PC-3 (cell line): ENCODE data around the gene TCF3. TPM values are rescaled to one million over a fixed set of nuclear protein-coding genes. Genes with fewer than 3 reads are reported as not detected.

Experiments
- ATAC-seq: fragments of 200-7000 bp; cut with Tn5 transposase; 2 replicates; pipeline ENCODE4 v1.9.1; 2020; ENCODE audit warnings: mild to moderate bottlenecking, moderate library complexity
- BruUV-seq: library from RNA; stranded (reverse); fragments of 400-500 nt; replicated peaks from 2 replicates; lab custom pipeline; 2021; lab: Mats Ljungman, UMichigan
- CTCF ChIA-PET: fragments of 300-600 bp; sonication (Branson Sonifier 250); formaldehyde crosslinking; loops from one replicate; lab custom pipeline; 2022; ENCODE audit warnings: antibody characterized with exemption; lab: Charles Lee
- POLR2A ChIA-PET: fragments of 300-600 bp; sonication (Branson Sonifier 250); formaldehyde crosslinking; loops from one replicate; lab custom pipeline; 2022; ENCODE audit warnings: antibody characterized with exemption; ENCODE audit not compliant: unreplicated experiment; lab: Charles Lee
- DNase-seq: peaks from one replicate; pipeline ENCODE4 v3.0.0-alpha.2; 2015
- H2AFZ ChIP-seq: fragments of 300-600 bp; sonication (generic); 2 replicates; pipeline ENCODE4 v1.6.0; 2016; ENCODE audit warnings: antibody characterized with exemption, low read length
- H3F3A ChIP-seq: fragments of 300-600 bp; sonication (generic); one replicate; pipeline ENCODE4 v1.6.0; 2017; ENCODE audit warnings: antibody characterized with exemption, low read length, control low read depth, mild to moderate bottlenecking; ENCODE audit not compliant: unreplicated experiment
- H3K27ac ChIP-seq: fragments of 300-600 bp; sonication (generic); 2 replicates; pipeline ENCODE4 v1.5.1; 2016; ENCODE audit warnings: mild to moderate bottlenecking, low read length
- H3K27me3 ChIP-seq: fragments of 300-600 bp; sonication (generic); 2 replicates; pipeline ENCODE4 v1.6.1; 2016; ENCODE audit warnings: low read length, mixed read lengths
- H3K36me3 ChIP-seq: fragments of 300-600 bp; sonication (generic); 2 replicates; pipeline ENCODE4 v1.6.1; 2016; ENCODE audit warnings: low read depth, mixed run types, low read length, mixed read lengths
- H3K4me1 ChIP-seq: fragments of 300-600 bp; sonication (generic); 2 replicates; pipeline ENCODE4 v1.5.1; 2016; ENCODE audit warnings: low read length; ENCODE audit not compliant: insufficient read depth
- H3K4me2 ChIP-seq: fragments of 300-600 bp; sonication (generic); 2 replicates; pipeline ENCODE4 v1.6.0; 2016; ENCODE audit warnings: low read length
- H3K4me3 ChIP-seq: fragments of 300-600 bp; sonication (generic); 2 replicates; pipeline ENCODE4 v1.5.1; 2016; ENCODE audit warnings: mild to moderate bottlenecking, low read length, mixed read lengths
- H3K79me2 ChIP-seq: fragments of 300-600 bp; sonication (generic); 2 replicates; pipeline ENCODE4 v1.6.1; 2017; ENCODE audit warnings: low read length, mixed read lengths
- H3K9ac ChIP-seq: fragments of 300-600 bp; sonication (generic); 2 replicates; pipeline ENCODE4 v1.6.0; 2016; ENCODE audit warnings: mild to moderate bottlenecking, low read length
- H3K9me2 ChIP-seq: fragments of 300-600 bp; sonication (generic); replicated peaks from 2 replicates; pipeline ENCODE4 v1.6.1; 2016; ENCODE audit warnings: mixed run types, low read length, mixed read lengths
- H3K9me3 ChIP-seq: fragments of 300-600 bp; sonication (generic); 2 replicates; pipeline ENCODE4 v1.6.1; 2016; ENCODE audit warnings: low read length, mixed read lengths
- H4K20me1 ChIP-seq: fragments of 300-600 bp; sonication (generic); 2 replicates; pipeline ENCODE4 v1.6.1; 2016; ENCODE audit warnings: low read length, mixed read lengths
- CTCF ChIP-seq: fragments of 300-600 bp; sonication (generic); conservative IDR thresholded peaks from 2 replicates; pipeline ENCODE4 v1.5.1; 2017; ENCODE audit warnings: antibody characterized with exemption, low read depth, mild to moderate bottlenecking, low read length
- EZH2 ChIP-seq: fragments of 300-600 bp; sonication (generic); IDR thresholded peaks from one replicate; pipeline ENCODE4 v1.6.1; 2017; ENCODE audit warnings: antibody characterized with exemption, mild to moderate bottlenecking, low read length; ENCODE audit not compliant: unreplicated experiment
- EZH2phosphoT487 ChIP-seq: fragments of 300-600 bp; sonication (generic); IDR thresholded peaks from 2 replicates; pipeline ENCODE4 v1.6.1; 2018; ENCODE audit warnings: mild to moderate bottlenecking, antibody characterized with exemption, low read length, borderline replicate concordance
- intact Hi-C: fragments of 100-400 bp; cut with micrococcal nuclease; formaldehyde crosslinking; loops from 2 replicates; pipeline ENCODE4 v1.9.0; 2023
- total RNA-seq: library from RNA; depleted of rRNA; stranded (reverse); fragments of >200 nt; gene quantifications from 2 replicates; pipeline ENCODE4 v1.2.3, GENCODE V29; 2014

TCF3 gene
- total RNA-seq, 1 experiment from 2014 or later, result 147 TPM

- ChIA-PET POLR2A (no interaction called here), CTCF (no interaction called here)
- intact Hi-C loops, result no loop called here
- Histone ChIP-seq H3F3A (no peaks in the 10 kb centered on the region), H3K36me3 (no peaks in the 10 kb centered on the region; the same call in 1 of the 2 replicates), H3K4me3 (no peak overlapping the region), H3K9ac (no peak overlapping the region), H3K9me3 (no peaks in the 10 kb centered on the region), H3K9me2 (no peaks in the 10 kb centered on the region), H3K4me2 (no peak overlapping the region), H4K20me1 (no peaks in the 10 kb centered on the region), H3K27me3 (no peaks in the 10 kb centered on the region), H3K27ac (no peak overlapping the region), H2AFZ (no peak overlapping the region), H3K79me2 (no peaks in the 10 kb centered on the region), H3K4me1 (peaks cover 8% of the 10 kb centered on the region)
- no peak for DNase-seq
- no TSS peak for BruUV-seq
- no peak for TF ChIP-seq EZH2phosphoT487
- TF ChIP-seq CTCF, result no peak
- no peak for TF ChIP-seq EZH2
- ATAC-seq, result no peak
Observed at GRCh38 chr19:1613146-1613545, 39.3 kb downstream of the TCF3 start.

GRCh38 chr19:1612114-1613086 is 40.0 kb downstream of the TCF3 start:
- H3K4me3 ChIP-seq, result no peak overlapping the region
- ChIA-PET POLR2A (no interaction called here), CTCF (no interaction called here)
- H3K79me2 ChIP-seq, result no peaks in the 10 kb centered on the region
- intact Hi-C loops, result no loop called here
- H3K27me3 ChIP-seq, result no peaks in the 10 kb centered on the region
- ATAC-seq (no peak), DNase-seq (no peak)
- BruUV-seq, result no TSS peak
- no peaks in the 10 kb centered on the region; the same call in 1 of the 2 replicates for H3K36me3 ChIP-seq
- H3K4me2 ChIP-seq, result no peak overlapping the region
- TF ChIP-seq EZH2, result no peak
- TF ChIP-seq CTCF, result no peak
- TF ChIP-seq EZH2phosphoT487, result no peak
- no peak overlapping the region for H3K9ac ChIP-seq
- peaks cover 8% of the 10 kb centered on the region for H3K4me1 ChIP-seq
- no peak overlapping the region for H2AFZ ChIP-seq
- H4K20me1 ChIP-seq, result no peaks in the 10 kb centered on the region
- no peak overlapping the region for H3K27ac ChIP-seq
- H3K9me3 ChIP-seq, result no peaks in the 10 kb centered on the region
- H3K9me2 ChIP-seq, result no peaks in the 10 kb centered on the region
- H3F3A ChIP-seq, result no peaks in the 10 kb centered on the region

GRCh38 chr19:1611353-1611752 is 41.1 kb downstream of the TCF3 start:
- TF ChIP-seq CTCF, result no peak
- TF ChIP-seq EZH2, result no peak
- TF ChIP-seq EZH2phosphoT487, result no peak
- CTCF ChIA-PET, result no interaction called here

More at GRCh38 chr19:1611353-1611752, 41.1 kb downstream of the TCF3 start:
- Histone ChIP-seq H3K36me3 (no peaks in the 10 kb centered on the region; the same call in 1 of the 2 replicates), H3K27me3 (no peaks in the 10 kb centered on the region), H2AFZ (no peak overlapping the region), H4K20me1 (no peaks in the 10 kb centered on the region), H3K27ac (no peak overlapping the region), H3K9me3 (no peaks in the 10 kb centered on the region), H3K79me2 (no peaks in the 10 kb centered on the region), H3K4me3 (no peak overlapping the region), H3K9ac (no peak overlapping the region), H3F3A (no peaks in the 10 kb centered on the region), H3K4me2 (no peak overlapping the region), H3K9me2 (no peaks in the 10 kb centered on the region), H3K4me1 (peaks cover 11% of the 10 kb centered on the region)
- intact Hi-C loops, result no loop called here
- TSS peak; percentile 42 for BruUV-seq
- no peak for ATAC-seq
- POLR2A ChIA-PET, result no interaction called here
- DNase-seq, result no peak
